Upper lobe of left lung (tissue), 6 donors: ENCODE data around the gene ZHX3. TPM values are rescaled to one million over a fixed set of nuclear protein-coding genes. Genes with fewer than 3 reads are reported as not detected.

ENCODE experiments used
- ATAC-seq, 2 donors: fragments of 200-7000 bp; cut with Tn5 transposase; one replicate each; pipeline ENCODE4 v1.9.1; 2022; ENCODE audit warnings: mild to moderate bottlenecking in 2 of 2, moderate library complexity in 2 of 2; ENCODE audit not compliant: low FRiP score in 2 of 2
- DNase-seq, 2 donors: peaks; one replicate each; pipeline ENCODE4 v3.0.0-alpha.2; 2019 to 2020
- H3K27ac ChIP-seq, 4 donors: fragments of 200-600 bp; sonication (generic); one replicate each; pipeline ENCODE4 v1.5.1; 2016 to 2019
- H3K27me3 ChIP-seq, 4 donors: fragments of 200-600 bp; sonication (generic); one replicate each; pipeline ENCODE4 v1.5.1; 2017 to 2019
- H3K36me3 ChIP-seq, 4 donors: fragments of 200-600 bp; sonication (generic); one replicate each; pipeline ENCODE4 v1.5.1; 2016 to 2019
- H3K4me1 ChIP-seq, 4 donors: fragments of 200-600 bp; sonication (generic); one replicate each; pipeline ENCODE4 v1.5.1; 2018 to 2019
- H3K4me3 ChIP-seq, 4 donors: fragments of 200-600 bp; sonication (generic); one replicate each; pipeline ENCODE4 v1.5.1; 2017 to 2019; ENCODE audit warnings: mild to moderate bottlenecking in 2 of 4, moderate library complexity in 1 of 4
- H3K9me3 ChIP-seq, 4 donors: fragments of 200-600 bp; sonication (generic); one replicate each; pipeline ENCODE4 v1.5.1; 2018 to 2019
- CTCF ChIP-seq, 6 experiments: fragments of 450-650 bp in 4 of 6; fragments of 200-600 bp in 2 of 6; sonication (generic) in 2 of 6; IDR thresholded peaks; one replicate each; pipeline ENCODE4 v1.5.1; 2016 to 2019; ENCODE audit warnings: antibody characterized with exemption in 6 of 6
- EP300 ChIP-seq, 4 donors: sonication (generic); formaldehyde crosslinking; IDR thresholded peaks; one replicate each; pipeline ENCODE4 v1.5.1; 2017; ENCODE audit warnings: antibody characterized with exemption in 4 of 4, control low read depth in 2 of 4
- POLR2A ChIP-seq, 4 donors: fragments of 450-650 bp; IDR thresholded peaks; one replicate each; pipeline ENCODE4 v1.5.1; 2016 to 2017; ENCODE audit warnings: antibody characterized with exemption in 4 of 4, mild to moderate bottlenecking in 2 of 4
- POLR2AphosphoS5 ChIP-seq, 2 donors: sonication (generic); formaldehyde crosslinking; IDR thresholded peaks; one replicate each; pipeline ENCODE4 v1.5.1; 2017; ENCODE audit warnings: antibody characterized with exemption in 2 of 2
- WGBS, 2 donors: methylation state at CpG; one replicate each; pipeline ENCODE4 v1.1.5; 2017 to 2018; 5-methylcytosine and 5-hydroxymethylcytosine counted together
- total RNA-seq, 6 donors: library from RNA; depleted of rRNA in 4 of 6; stranded (reverse); fragments of >200 nt in 4 of 6; gene quantifications; one replicate each; pipeline versions ENCODE4 v1.1.0 to v1.2.1, GENCODE V29; 2016 to 2021
- donor health status: DM: no; HTN: no; CAD: no; lungs with moderate emphysema.
- donor health status: DM: no; HTN: yes; CAD: no; lungs with severe emphysema.

The ZHX3 gene
- total RNA-seq, 6 donors from 2014 or later = 30.4 to 57.5 (median 44.9) TPM

- no peaks in the 10 kb centered on the region for H3K27me3 ChIP-seq
- H3K9me3 ChIP-seq = no peaks in the 10 kb centered on the region
- ATAC-seq (no peak), DNase-seq (no peak)
- H3K27ac ChIP-seq = peak overlapping the region; percentile 78 to 98 (median 87)
- WGBS, 2 donors = 56 to 72% methylated on average over 9 to 10 of the region's 10 CpGs
- H3K36me3 ChIP-seq = no peaks in the 10 kb centered on the region
- TF ChIP-seq CTCF (IDR thresholded peaks at IDR 0.05) (no peak), POLR2AphosphoS5 (IDR thresholded peaks at IDR 0.05) (no peak), EP300 (IDR thresholded peaks at IDR 0.05) (no peak), POLR2A (IDR thresholded peaks at IDR 0.05) (no peak)
- H3K4me3 ChIP-seq = peak overlapping the region in 1 of 4 donors; percentile 95
- peaks cover 68 to 84% (median 77%) of the 10 kb centered on the region in 4 donors for H3K4me1 ChIP-seq
These were observed 177.1 kb downstream of the ZHX3 start for GRCh38 chr20:41140226-41141133.

- TF ChIP-seq CTCF (IDR thresholded peaks at IDR 0.05) (no peak), POLR2AphosphoS5 (IDR thresholded peaks at IDR 0.05) (no peak), POLR2A (IDR thresholded peaks at IDR 0.05) (no peak), EP300 (IDR thresholded peaks at IDR 0.05) (no peak)
- H3K4me3 ChIP-seq = peak overlapping the region; percentile 62 to 98 (median 93)
- DNase-seq = no peak
- no peaks in the 10 kb centered on the region for H3K9me3 ChIP-seq
- ATAC-seq = no peak
- H3K27ac ChIP-seq = peak overlapping the region; percentile 84 to 98 (median 96)
- WGBS, 2 donors = 43 to 57% methylated on average over 5 of the region's 5 CpGs
- no peaks in the 10 kb centered on the region for H3K27me3 ChIP-seq
- peaks cover 57 to 79% (median 70%) of the 10 kb centered on the region in 4 donors for H3K4me1 ChIP-seq
- H3K36me3 ChIP-seq = no peaks in the 10 kb centered on the region
These were observed 178.1 kb downstream of the ZHX3 start for GRCh38 chr20:41139227-41140093.

- ATAC-seq (no peak), DNase-seq (no peak)
- H3K27me3 ChIP-seq = no peaks in the 10 kb centered on the region
- peak overlapping the region; percentile 84 to 98 (median 96) for H3K27ac ChIP-seq
- peaks cover 49 to 71% (median 62%) of the 10 kb centered on the region in 4 donors for H3K4me1 ChIP-seq
- WGBS, 2 donors = 16 to 23% methylated on average over 8 to 12 of the region's 12 CpGs
- H3K9me3 ChIP-seq = no peaks in the 10 kb centered on the region
- TF ChIP-seq POLR2AphosphoS5 (IDR thresholded peaks at IDR 0.05) (no peak), CTCF (IDR thresholded peaks at IDR 0.05) (no peak), POLR2A (IDR thresholded peaks at IDR 0.05) (no peak), EP300 (IDR thresholded peaks at IDR 0.05) (no peak)
- H3K36me3 ChIP-seq = no peaks in the 10 kb centered on the region
- peak overlapping the region; percentile 62 to 98 (median 93) for H3K4me3 ChIP-seq
These were observed 178.9 kb downstream of the ZHX3 start for GRCh38 chr20:41138475-41139226.

GRCh38 chr20:41137614-41138474 lies 179.7 kb downstream of the ZHX3 start:
- WGBS, 2 donors = 0 to 5% methylated on average over 4 to 19 of the region's 66 CpGs
- peak overlapping the region; percentile 84 to 98 (median 96) for H3K27ac ChIP-seq
- H3K9me3 ChIP-seq = no peaks in the 10 kb centered on the region
- peaks cover 41 to 63% (median 54%) of the 10 kb centered on the region in 4 donors for H3K4me1 ChIP-seq
- DNase-seq (peak; percentile 77 to 93), ATAC-seq (peak; percentile 27 to 58)
- H3K36me3 ChIP-seq = no peaks in the 10 kb centered on the region
- TF ChIP-seq CTCF (IDR thresholded peaks at IDR 0.05) (no peak), POLR2A (IDR thresholded peaks at IDR 0.05) (peak in 1 of 4 donors; percentile 34), POLR2AphosphoS5 (IDR thresholded peaks at IDR 0.05) (peak; percentile 23 to 49), EP300 (IDR thresholded peaks at IDR 0.05) (peak in 1 of 4 donors; percentile 17)
- H3K4me3 ChIP-seq = peak overlapping the region; percentile 62 to 98 (median 93)
- H3K27me3 ChIP-seq = no peaks in the 10 kb centered on the region
